Fibroblast of villous mesenchyme (primary cell): ENCODE data around the gene GRIA1. TPM values are rescaled to one million over a fixed set of nuclear protein-coding genes. Genes with fewer than 3 reads are reported as not detected.

ENCODE experiments used
- DNase-seq: peaks from one replicate; pipeline ENCODE4 v3.0.0-alpha.2; 2010; ENCODE audit warnings: low read depth
- H3K4me3 ChIP-seq: 2 replicates; pipeline ENCODE4 v1.5.1; 2011; ENCODE audit warnings: low read depth, mild to moderate bottlenecking, low read length
- total RNA-seq: library from RNA; depleted of rRNA; stranded (reverse); fragments of >200 nt; gene quantifications from 2 replicates; pipeline ENCODE4 v1.2.3, GENCODE V29; 2012
- TF ChIP-seq, protein P1 (sequence below): IDR thresholded peaks from 2 replicates; pipeline ENCODE4 v1.5.1; 2012; ENCODE audit warnings: low read depth, mild to moderate bottlenecking, low read length; ENCODE audit not compliant: insufficient read depth

Gene GRIA1
- total RNA-seq, 1 donor, result 22.5 TPM

DNA sequence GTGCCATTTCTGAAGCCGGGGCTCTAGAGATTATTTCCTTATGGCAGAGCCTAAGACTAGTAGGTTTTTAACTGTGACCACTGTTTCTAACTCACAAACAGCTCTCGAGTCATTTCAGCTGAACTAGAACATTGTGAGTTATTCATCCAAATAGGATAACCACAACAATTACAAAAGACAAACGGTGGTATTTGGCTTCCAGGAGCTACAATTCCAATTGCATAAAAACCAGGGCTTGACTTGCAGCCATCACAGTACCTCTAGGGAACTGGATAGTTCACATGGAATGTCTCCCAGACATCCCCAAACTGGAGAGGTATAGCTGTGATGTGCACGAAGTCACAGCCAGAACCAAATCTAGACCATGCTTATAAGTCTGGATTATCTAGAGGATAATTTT is 323.4 kb downstream of the GRIA1 start:
- TF ChIP-seq, protein P1, sequence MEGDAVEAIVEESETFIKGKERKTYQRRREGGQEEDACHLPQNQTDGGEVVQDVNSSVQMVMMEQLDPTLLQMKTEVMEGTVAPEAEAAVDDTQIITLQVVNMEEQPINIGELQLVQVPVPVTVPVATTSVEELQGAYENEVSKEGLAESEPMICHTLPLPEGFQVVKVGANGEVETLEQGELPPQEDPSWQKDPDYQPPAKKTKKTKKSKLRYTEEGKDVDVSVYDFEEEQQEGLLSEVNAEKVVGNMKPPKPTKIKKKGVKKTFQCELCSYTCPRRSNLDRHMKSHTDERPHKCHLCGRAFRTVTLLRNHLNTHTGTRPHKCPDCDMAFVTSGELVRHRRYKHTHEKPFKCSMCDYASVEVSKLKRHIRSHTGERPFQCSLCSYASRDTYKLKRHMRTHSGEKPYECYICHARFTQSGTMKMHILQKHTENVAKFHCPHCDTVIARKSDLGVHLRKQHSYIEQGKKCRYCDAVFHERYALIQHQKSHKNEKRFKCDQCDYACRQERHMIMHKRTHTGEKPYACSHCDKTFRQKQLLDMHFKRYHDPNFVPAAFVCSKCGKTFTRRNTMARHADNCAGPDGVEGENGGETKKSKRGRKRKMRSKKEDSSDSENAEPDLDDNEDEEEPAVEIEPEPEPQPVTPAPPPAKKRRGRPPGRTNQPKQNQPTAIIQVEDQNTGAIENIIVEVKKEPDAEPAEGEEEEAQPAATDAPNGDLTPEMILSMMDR, result no peak
- peak; percentile 13 for DNase-seq
- no peak overlapping the region for H3K4me3 ChIP-seq

DNA sequence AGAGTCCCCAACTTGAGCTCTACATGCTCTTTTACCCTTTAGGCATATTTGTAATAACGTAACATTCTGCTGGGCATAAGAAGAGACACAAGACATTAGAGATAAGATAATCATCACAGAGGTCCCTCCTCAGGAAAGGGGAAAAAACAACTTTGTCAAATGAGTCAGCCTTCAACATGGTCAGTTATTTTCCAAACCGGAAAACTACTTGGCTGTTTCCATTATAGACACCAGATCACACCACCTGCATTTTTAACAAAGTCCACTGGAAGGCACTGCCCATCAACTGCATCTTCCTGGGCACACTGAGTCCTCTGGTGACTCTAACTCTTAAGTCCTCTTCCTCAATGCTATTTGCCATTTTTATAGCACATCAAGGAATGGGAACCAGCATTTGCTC is 326.4 kb downstream of the GRIA1 start:
- no peak overlapping the region for H3K4me3 ChIP-seq
- TF ChIP-seq, protein P1, result peak; percentile 2
- DNase-seq, result peak; percentile 48

DNA sequence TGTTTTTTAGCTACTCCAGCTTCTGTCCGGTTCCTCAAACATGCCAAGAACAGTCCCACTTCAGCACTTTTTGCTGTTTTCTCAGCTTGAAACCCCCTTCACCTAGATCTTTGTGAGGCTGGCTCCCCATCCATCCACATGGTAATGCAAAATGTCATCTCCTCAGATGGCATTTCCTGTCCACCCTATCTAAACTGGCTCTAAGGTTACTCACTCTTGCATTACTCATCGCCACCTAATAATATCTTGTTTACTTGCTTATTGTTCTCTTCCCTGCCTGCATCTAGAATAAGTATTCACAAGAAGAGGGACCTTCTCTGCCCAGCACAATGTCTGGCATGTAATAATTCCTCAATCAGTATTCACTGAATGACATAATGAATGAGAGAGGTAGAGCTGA is 328.2 kb downstream of the GRIA1 start:
- TF ChIP-seq, protein P1, result no peak
- no peak overlapping the region for H3K4me3 ChIP-seq
- no peak for DNase-seq

DNA sequence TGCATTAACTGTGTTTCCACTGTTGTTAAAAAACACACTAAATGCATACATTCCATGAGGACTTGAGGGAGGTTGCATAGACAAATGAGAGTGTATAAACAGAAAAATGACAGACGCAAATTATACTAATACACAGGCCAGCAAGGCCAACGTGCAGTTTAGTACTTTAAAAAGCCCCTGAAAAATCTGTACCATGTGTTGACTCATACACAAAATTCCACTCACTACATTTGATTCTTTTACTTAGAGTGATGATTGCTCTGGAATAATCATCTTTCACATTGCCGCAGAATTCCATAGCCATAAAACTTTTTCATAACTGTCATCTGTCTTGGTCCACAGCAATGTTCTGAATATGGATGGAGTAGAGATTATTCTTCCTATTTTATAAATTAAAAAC is 332.6 kb downstream of the GRIA1 start:
- no peak overlapping the region for H3K4me3 ChIP-seq
- no peak for DNase-seq
- TF ChIP-seq, protein P1, result no peak

DNA sequence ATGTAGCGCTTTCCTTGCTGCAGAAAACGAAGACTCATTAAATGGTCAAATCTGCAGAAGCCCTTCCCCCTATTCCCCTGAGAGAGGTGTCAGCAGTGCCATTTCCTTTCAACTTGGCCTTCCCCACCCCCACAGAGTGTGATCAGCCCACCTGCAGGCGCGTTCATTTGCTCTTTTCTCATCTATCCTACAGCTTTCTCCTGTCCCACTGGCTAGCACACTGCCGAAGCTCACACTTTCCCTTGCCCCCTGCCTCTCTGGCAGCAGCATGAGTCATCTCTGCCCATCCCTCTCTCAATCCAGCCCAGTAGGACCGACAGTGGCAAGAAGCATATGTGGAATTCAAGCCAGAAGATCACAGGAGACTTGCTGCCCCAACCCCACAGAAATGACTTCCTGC is 334.4 kb downstream of the GRIA1 start:
- DNase-seq, result no peak
- H3K4me3 ChIP-seq, result no peak overlapping the region
- TF ChIP-seq, protein P1, result no peak

DNA sequence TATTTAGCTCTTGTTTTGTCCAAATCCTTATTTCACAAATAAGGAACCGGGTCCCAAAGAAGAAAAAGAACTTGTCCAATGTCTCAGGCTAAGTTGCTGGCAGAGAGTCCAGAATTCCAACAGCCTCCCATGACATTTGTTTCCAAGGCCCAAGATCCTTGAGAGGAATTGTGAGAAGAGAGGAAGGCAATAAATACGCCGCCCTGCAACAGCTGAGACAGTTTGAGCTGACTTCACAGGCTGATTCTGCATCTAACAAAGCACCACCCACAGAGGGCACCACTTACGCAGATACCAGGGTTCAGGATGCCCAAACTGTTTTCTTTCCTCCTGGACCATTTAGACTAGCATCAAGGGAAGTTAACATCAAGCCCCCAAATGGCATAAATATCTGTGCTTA is 336.9 kb downstream of the GRIA1 start:
- no peak for DNase-seq
- TF ChIP-seq, protein P1, result peak; percentile 29
- no peak overlapping the region for H3K4me3 ChIP-seq

DNA sequence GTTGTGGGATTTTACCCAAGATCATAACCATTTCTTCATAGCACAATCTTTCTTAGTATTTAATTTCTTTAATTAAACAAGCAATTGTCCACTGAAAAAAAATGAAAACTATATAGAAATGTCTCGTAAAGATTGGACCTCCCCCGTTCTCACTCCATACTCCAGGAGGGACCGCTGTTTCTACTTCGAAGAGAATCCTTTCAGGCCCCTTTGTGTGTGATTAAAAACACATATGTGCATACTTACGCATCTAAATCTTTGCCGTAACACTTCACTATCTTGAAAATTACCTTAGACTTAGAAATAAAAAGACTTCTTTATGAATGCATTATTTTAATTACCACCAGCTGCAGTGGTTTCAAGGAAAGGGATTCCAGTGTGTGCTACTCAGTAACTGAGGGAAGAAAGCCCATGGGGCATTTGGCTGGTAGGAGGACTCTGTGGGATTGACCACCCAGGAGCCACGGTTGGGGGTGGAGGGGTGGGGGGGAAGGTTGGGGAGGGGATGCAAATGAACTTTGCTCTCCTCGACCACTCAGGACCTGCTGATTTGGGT is 339.1 kb downstream of the GRIA1 start:
- no peak for DNase-seq

More for the DNA sequence above, 339.1 kb downstream of the GRIA1 start:
- TF ChIP-seq, protein P1, result no peak
- no peak overlapping the region for H3K4me3 ChIP-seq
